ENCODE measurements around the gene C10orf90. TPM values are rescaled to one million over a fixed set of nuclear protein-coding genes. Genes with fewer than 3 reads are reported as not detected.

C10orf90 gene
- total RNA-seq, 2 experiments from 2014 or later = not detected

DNA sequence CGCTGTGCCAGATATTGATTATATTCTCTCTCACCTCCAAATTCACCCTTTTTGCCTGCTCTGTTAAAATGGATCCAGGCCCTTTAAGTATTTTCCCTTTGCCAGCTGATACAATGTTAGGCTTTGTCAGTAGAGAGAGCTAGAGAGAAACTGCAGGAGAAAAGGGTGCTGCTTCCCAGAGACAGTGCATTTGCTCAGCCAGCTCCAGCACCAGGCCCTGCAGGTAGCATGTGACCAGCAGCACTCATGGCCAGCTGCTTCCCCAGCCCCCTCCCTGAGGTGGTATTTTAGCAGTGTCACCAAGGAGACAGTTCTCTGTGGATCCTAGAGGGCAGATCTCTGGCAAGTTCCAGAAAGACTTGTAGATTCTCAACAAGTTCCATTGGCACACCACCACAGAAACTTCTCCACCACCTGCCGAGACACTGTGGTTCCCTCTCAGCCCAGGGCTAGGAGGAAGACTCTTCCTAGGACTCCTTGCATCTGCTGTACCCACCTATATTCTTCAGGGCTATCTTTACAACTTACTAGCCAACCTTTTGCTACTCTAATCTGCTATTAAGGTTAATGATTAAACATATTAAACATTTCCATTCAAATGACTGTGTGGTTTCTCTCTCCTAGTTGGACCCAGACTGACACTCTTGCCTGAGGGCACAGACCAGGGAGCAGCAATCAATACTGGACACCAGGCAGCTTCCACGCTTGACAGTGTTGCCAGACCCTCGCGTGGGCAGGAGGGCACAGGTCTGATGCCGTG lies 246.6 kb downstream of the C10orf90 start:
- Mint-ChIP-seq H3K27me3 (no peaks in the 10 kb centered on the region), H3K4me3 (no peak overlapping the region), H3K36me3 (no peaks in the 10 kb centered on the region), H3K4me1 (ENCODE audit: low read depth) (no peaks in the 10 kb centered on the region), H3K9me3 (peaks cover 19% of the 10 kb centered on the region), H3K27ac (no peak overlapping the region)
- POLR2A ChIA-PET = no interaction called here
- CTCF ChIA-PET = no interaction called here
- intact Hi-C loops (cut with micrococcal nuclease) = no loop called here
- DNase-seq = no peak

GRCh38 chr10:126422567-126422966 lies 247.9 kb downstream of the C10orf90 start:
- intact Hi-C loops (cut with micrococcal nuclease) = no loop called here
- no peak overlapping the region for H3K27ac Mint-ChIP-seq
- ChIA-PET CTCF (no interaction called here), POLR2A (no interaction called here)
- no peaks in the 10 kb centered on the region for H3K36me3 Mint-ChIP-seq
- DNase-seq = no peak
- peaks cover 21% of the 10 kb centered on the region for H3K9me3 Mint-ChIP-seq
- no peaks in the 10 kb centered on the region for H3K27me3 Mint-ChIP-seq
- H3K4me3 Mint-ChIP-seq = no peak overlapping the region
- no peaks in the 10 kb centered on the region for H3K4me1 Mint-ChIP-seq (ENCODE audit: low read depth)

DNA sequence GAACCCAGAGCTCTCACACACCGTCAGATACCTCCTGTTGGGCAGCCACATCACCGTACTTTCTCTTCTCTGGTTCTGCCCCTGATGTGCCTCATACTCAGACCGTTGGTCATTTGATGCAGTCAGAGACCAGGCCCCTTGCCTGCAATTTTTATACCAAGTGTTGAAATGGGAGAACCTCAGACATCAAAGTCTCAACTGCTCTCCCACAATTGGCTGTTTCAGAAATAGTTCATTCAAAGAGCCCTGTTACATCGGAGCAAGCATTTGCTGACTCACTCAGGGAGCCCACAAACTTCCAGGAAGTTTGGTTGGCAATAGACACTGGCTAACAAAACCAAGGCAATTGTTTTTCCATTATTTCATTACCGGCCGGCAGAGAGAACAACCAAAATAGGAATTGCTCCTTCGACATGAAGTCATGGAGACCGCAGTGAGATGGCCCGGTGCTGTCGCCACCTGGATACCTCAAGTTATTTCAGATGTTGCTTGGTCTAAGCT lies 248.7 kb downstream of the C10orf90 start:
- ChIA-PET CTCF (no interaction called here), POLR2A (no interaction called here)
- Mint-ChIP-seq H3K9me3 (peaks cover 21% of the 10 kb centered on the region), H3K27ac (no peak overlapping the region), H3K4me1 (ENCODE audit: low read depth) (no peaks in the 10 kb centered on the region), H3K27me3 (no peaks in the 10 kb centered on the region), H3K4me3 (no peak overlapping the region), H3K36me3 (no peaks in the 10 kb centered on the region)
- intact Hi-C loops (cut with micrococcal nuclease) = no loop called here
- no peak for DNase-seq

DNA sequence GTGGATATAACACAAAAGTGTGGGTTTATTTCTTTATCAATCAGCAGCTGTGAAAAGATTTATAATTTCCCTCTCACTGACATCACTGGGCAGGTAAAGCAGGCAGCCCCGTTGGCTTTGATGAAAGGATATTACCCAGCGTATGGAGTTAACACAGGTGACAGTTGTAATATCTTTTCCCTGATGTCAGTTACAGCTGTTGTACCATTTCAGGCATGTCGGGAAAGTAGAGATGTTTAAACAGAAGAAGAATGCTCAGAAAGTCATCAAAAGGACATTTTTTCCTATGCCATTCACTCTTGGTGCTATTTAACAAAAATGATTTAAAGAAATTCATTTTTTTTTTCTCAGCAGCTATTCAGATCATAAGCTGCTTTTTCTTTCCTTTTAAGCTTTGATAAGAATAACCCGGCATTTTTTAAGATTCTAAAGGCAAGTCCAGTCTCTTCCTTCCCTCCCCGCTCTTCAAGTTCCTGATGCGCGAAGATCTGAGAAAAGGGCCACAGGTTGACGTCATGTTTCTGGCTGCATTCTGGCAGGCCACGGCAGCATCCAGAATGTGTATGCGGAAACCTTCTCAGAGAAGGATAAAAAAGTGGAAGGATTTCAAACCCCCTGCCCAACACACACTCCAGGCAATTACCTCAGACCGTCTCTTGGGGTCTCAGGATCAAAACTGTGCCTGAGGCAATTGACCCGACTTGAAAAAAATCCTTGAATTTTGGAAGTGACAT lies 249.8 kb downstream of the C10orf90 start:
- Mint-ChIP-seq H3K4me3 (no peak overlapping the region), H3K36me3 (no peaks in the 10 kb centered on the region), H3K27ac (no peak overlapping the region), H3K9me3 (peaks cover 23% of the 10 kb centered on the region), H3K27me3 (no peaks in the 10 kb centered on the region), H3K4me1 (ENCODE audit: low read depth) (no peaks in the 10 kb centered on the region)
- intact Hi-C loops (cut with micrococcal nuclease) = no loop called here
- ChIA-PET CTCF (no interaction called here), POLR2A (no interaction called here)
- no peak for DNase-seq

DNA sequence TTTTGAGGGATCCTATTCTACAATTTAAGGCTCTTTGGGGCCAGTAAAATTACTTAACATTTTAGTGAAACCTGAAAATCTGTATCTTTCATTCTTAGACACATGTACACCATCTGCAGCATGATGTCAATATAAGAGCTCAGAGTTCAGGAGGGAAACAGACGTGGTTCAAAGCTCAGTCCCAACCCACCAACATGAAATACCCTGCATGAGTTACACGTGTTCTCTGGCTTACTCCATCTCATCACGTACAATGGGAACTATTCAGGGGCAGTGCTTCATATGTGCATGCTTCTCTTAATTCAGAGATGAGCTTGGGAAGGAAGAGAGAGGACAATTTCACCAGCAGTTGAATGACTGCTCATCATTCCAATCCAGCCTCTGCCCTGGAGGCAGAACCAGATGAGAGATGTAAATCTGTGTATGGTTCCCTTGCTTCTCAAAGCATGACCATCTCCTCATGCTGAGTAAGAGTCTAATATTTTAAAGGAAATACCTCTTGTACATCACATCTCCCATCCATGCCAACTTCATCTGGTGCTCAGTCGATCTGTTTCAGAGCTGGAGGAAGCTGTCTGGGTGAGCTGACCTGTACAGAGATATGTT lies 253.2 kb downstream of the C10orf90 start:
- Mint-ChIP-seq H3K27ac (no peak overlapping the region), H3K9me3 (peaks cover 13% of the 10 kb centered on the region), H3K36me3 (no peaks in the 10 kb centered on the region), H3K4me3 (no peak overlapping the region), H3K4me1 (ENCODE audit: low read depth) (no peaks in the 10 kb centered on the region), H3K27me3 (no peaks in the 10 kb centered on the region)
- intact Hi-C loops (cut with micrococcal nuclease) = no loop called here
- CTCF ChIA-PET = no interaction called here
- POLR2A ChIA-PET = no interaction called here
- DNase-seq = no peak

- H3K4me3 Mint-ChIP-seq = no peak overlapping the region
- CTCF ChIA-PET = no interaction called here
Observed at GRCh38 chr10:126409821-126410220, 260.7 kb downstream of the C10orf90 start.

DNA sequence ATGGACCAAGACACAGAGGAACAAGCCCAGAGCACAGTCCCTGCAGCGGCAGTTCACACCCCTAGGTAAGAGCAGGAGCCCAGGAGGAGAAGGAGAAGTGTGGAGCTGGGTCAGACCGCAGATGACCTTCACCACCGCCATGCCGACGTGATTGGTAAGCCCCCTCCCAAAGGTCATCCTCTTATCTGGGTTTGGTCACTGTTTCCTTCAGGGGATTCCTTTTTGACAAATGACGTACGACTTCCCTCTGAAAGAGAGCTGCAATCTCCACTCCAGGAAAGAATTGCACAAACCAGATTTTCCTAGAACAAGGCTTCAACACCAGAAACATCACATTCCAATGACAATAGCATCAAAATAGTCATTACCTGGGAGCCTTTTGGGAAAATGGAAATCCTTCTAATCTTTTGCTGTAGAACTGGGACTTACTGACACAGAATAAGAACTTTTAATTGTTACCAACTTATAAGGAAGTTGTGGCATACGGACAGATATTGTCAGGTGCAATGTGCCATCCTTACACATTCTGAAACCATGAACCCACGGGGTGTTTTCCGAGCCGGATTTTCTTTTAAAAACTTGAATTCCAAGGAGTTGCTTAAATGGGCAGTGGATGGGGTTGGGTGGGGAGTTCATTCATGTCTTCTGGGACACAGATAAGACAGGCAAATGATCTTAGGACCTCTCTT lies 261.4 kb downstream of the C10orf90 start:
- POLR2A ChIA-PET = no interaction called here
- Mint-ChIP-seq H3K27me3 (no peaks in the 10 kb centered on the region), H3K9me3 (no peaks in the 10 kb centered on the region), H3K36me3 (no peaks in the 10 kb centered on the region), H3K4me3 (no peak overlapping the region), H3K4me1 (ENCODE audit: low read depth) (no peaks in the 10 kb centered on the region), H3K27ac (no peak overlapping the region)
- intact Hi-C loops (cut with micrococcal nuclease) = no loop called here
- no peak for DNase-seq
- CTCF ChIA-PET = no interaction called here

More at GRCh38 chr10:126409821-126410220, 260.7 kb downstream of the C10orf90 start:
- no peak for DNase-seq
- intact Hi-C loops (cut with micrococcal nuclease) = no loop called here
- H3K27me3 Mint-ChIP-seq = no peaks in the 10 kb centered on the region
- H3K9me3 Mint-ChIP-seq = no peaks in the 10 kb centered on the region
- POLR2A ChIA-PET = no interaction called here
- H3K27ac Mint-ChIP-seq = no peak overlapping the region
- H3K36me3 Mint-ChIP-seq = no peaks in the 10 kb centered on the region
- no peaks in the 10 kb centered on the region for H3K4me1 Mint-ChIP-seq (ENCODE audit: low read depth)

DNA sequence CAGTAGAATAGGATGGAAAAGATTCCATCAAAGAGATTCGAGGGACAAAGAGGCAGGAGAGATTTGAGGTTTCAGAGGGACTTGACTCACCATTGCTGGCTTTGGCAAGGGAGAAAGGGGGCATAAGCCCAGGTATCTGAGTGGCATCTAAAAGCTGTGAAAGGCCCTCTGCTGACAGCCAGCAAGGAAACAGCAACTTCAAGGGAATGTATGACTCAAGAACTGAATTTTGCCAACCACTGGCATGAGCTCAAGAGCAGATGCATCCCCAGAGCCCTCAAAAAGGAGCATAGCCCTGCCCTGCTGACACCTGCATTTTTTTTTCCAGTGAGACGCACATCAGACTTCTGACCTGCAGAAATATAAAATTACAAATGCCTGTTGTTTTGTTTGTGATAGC lies 262.7 kb downstream of the C10orf90 start:
- Mint-ChIP-seq H3K36me3 (no peaks in the 10 kb centered on the region), H3K4me3 (no peak overlapping the region), H3K4me1 (ENCODE audit: low read depth) (no peaks in the 10 kb centered on the region), H3K27me3 (no peaks in the 10 kb centered on the region), H3K27ac (no peak overlapping the region), H3K9me3 (no peaks in the 10 kb centered on the region)
- no peak for DNase-seq
- intact Hi-C loops (cut with micrococcal nuclease) = no loop called here
- CTCF ChIA-PET = no interaction called here
- POLR2A ChIA-PET = no interaction called here

- no peak for DNase-seq
- H3K36me3 Mint-ChIP-seq = no peaks in the 10 kb centered on the region
- POLR2A ChIA-PET = no interaction called here
- no peaks in the 10 kb centered on the region for H3K27me3 Mint-ChIP-seq
- CTCF ChIA-PET = no interaction called here
- H3K4me3 Mint-ChIP-seq = no peak overlapping the region
- intact Hi-C loops (cut with micrococcal nuclease) = no loop called here
- H3K4me1 Mint-ChIP-seq (ENCODE audit: low read depth) = no peaks in the 10 kb centered on the region
- no peak overlapping the region for H3K27ac Mint-ChIP-seq
- H3K9me3 Mint-ChIP-seq = no peaks in the 10 kb centered on the region
Observed at GRCh38 chr10:126405239-126405775, 265.2 kb downstream of the C10orf90 start.

- H3K27ac Mint-ChIP-seq = no peak overlapping the region
- no peak for DNase-seq
- H3K36me3 Mint-ChIP-seq = no peaks in the 10 kb centered on the region
- intact Hi-C loops (cut with micrococcal nuclease) = no loop called here
- H3K9me3 Mint-ChIP-seq = no peaks in the 10 kb centered on the region
- CTCF ChIA-PET = no interaction called here
- no peaks in the 10 kb centered on the region for H3K4me1 Mint-ChIP-seq (ENCODE audit: low read depth)
- no peaks in the 10 kb centered on the region for H3K27me3 Mint-ChIP-seq
- no peak overlapping the region for H3K4me3 Mint-ChIP-seq
- POLR2A ChIA-PET = no interaction called here
Observed at GRCh38 chr10:126402721-126403695, 267.5 kb downstream of the C10orf90 start.

DNA sequence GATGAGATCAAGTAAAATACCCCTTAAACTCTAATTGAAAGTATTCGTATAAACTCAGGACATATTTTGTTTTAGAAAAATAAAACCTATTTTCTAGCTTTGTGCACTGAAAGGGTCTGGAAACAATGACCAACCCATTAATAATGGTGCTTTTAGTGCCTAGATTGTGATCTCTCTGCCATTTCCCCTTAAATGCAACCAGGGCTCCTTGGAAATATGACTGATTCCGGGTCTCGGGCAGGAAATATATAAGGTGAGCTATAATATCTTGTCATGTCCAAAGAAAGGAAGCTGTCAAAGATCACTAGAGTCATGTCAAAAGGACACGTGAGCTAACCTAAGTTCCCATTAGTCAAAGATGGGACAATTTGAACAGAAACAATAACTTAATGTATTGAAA lies 269.9 kb downstream of the C10orf90 start:
- Mint-ChIP-seq H3K27ac (no peak overlapping the region), H3K27me3 (no peaks in the 10 kb centered on the region), H3K4me1 (ENCODE audit: low read depth) (no peaks in the 10 kb centered on the region), H3K4me3 (no peak overlapping the region), H3K9me3 (peaks cover 4% of the 10 kb centered on the region), H3K36me3 (no peaks in the 10 kb centered on the region)
- ChIA-PET POLR2A (no interaction called here), CTCF (no interaction called here)
- intact Hi-C loops (cut with micrococcal nuclease) = no loop called here
- DNase-seq = no peak
